DMS79 (cell line): ENCODE results near the gene P2RX4.
"Not testable (repeated sequence)": the region's sequence is repeated elsewhere in the genome, so short reads cannot be mapped to it uniquely, and the experiment has no call there.

Experiments
- DNase-seq: peaks from one replicate; lab custom pipeline; 2025; lab: John Stamatoyannopoulos, UW

P2RX4 gene, protein sequence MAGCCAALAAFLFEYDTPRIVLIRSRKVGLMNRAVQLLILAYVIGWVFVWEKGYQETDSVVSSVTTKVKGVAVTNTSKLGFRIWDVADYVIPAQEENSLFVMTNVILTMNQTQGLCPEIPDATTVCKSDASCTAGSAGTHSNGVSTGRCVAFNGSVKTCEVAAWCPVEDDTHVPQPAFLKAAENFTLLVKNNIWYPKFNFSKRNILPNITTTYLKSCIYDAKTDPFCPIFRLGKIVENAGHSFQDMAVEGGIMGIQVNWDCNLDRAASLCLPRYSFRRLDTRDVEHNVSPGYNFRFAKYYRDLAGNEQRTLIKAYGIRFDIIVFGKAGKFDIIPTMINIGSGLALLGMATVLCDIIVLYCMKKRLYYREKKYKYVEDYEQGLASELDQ

DNA sequence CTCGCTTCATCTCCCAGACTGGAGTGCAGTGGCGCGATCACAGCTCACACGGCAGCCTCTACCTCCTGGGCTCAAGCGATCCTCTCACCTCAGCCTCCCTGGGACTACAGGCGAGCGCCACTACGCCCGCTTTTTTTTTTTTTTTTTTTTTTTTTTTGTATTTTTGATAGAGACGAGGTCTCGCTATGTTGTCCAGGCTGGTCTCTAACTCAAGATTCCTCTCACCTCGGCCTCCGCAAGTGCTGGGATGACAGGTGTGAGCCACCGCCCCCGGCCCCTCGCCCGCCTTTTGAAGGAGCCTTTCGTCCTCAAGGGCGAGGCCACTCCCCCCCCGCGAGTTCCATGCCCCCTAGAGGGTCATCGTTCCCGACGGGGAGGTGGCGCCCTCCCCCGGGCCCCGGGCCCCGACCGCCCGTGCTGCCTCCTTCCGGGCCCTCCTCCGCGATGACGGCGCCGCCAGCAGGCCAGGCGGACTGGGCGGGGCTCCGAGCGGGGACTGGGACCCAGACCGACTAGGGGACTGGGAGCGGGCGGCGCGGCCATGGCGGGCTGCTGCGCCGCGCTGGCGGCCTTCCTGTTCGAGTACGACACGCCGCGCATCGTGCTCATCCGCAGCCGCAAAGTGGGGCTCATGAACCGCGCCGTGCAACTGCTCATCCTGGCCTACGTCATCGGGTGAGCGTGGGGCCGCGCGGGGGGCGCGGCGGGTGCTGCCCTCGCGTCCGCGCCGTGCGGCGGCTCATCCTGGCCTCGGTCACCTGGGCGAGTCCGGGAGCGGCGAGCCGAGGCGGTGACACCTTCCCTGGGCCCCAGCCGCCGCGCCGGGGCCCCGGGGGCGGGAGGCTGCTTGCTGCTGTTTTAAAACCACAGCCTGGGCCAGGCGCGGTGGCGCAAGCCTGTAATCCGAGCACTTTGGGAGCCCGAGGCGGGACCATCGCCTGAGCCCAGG is at the start of gene P2RX4:
Gene P2RX4, plus strand, starts transcription at position 506 of the 949 bp plus-strand sequence. Its CDS starts 36 bp downstream, at position 542.
- DNase-seq, result peak; percentile 74

DNA sequence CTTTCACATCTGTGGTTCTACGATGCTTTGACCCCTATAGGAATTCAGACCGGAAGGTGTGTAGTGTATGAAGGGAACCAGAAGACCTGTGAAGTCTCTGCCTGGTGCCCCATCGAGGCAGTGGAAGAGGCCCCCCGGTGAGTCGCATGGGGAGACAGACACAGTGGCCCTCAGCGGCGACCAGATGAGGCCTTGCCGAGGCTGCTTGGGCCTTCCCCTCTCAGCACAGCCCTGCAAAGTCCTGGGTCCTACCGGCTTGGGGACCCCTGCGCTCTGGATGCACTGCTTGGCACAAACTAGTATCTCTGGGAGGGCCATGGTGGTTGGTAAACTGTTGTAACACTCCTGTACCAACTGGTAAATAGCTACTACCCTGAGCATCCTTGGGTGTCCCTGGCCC is 47.5 kb upstream of the P2RX4 start:
- DNase-seq, result no peak

DNA sequence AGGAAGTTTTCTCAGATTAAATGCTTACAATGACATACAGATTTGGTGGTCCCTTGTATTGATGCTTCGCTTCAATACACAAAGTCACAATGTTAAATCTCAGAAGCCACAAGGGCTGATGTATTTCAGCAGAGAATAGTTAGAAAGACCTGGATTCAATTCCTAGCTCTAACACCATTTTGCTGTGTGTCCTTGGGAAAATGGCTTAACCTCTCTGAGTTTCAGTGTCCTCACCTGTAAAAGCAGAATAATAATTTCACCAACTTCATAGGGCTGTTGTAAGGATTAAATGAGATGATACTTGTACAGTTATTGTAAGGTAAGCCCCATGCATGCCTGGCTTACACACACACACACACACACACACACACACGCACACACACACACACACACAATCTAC is 46.9 kb upstream of the P2RX4 start:
- DNase-seq, result no peak

DNA sequence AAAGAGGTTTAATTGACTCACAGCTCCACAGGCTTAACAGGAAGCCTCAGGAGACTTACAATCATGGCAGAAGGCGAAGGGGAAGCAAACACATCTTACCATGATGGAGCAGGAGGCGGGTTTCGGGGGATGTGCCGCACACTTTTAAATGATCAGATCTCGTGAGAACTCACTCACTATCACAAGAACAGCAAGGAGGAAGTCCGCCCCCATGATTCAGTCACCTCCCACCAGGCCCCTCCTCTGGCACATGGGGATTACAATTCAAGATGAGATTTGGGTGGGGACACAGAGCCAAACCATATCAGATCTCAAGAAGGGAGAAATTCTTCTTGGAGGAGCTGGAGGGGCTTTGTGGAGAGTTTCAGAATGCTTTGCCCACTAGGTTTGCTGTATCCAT is 45.1 kb upstream of the P2RX4 start:
- not testable (repeated sequence) for DNase-seq

DNA sequence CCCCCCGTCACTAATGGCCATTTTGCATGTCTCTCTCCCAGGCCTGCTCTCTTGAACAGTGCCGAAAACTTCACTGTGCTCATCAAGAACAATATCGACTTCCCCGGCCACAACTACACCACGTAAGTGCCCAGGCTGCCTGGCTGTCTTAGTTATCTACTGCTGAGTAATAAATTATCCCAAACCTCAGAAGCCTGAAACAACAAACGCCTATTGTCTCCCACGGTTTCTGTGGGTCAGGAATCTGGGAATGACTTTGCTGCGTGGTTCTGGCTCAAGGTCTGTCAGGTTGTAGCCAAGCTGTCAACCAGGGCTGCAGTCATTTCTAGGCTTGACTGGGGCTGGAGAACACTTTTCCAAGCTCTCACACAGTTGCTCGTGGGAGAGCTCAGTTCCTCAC is 44.6 kb upstream of the P2RX4 start:
- no peak for DNase-seq

DNA sequence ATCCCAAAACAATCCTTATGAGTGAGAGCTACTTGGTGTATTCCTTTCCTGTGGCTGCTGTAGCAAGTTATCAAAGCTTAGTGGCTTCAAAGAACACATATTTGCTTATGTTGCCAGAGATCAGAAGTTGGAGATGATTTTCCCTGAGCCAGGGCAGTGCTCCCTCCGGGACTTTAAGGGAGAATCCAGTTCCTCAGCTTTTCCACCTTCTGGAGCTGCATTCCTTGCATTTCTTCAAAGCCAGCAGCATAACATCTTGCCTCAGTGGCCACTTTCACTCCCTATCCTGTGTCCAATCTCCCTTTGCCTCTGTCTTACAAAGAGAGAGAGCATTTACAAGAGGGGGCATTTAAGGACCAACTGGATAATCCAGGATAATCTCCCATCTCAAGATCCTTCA is 43.6 kb upstream of the P2RX4 start:
- DNase-seq, result no peak

DNA sequence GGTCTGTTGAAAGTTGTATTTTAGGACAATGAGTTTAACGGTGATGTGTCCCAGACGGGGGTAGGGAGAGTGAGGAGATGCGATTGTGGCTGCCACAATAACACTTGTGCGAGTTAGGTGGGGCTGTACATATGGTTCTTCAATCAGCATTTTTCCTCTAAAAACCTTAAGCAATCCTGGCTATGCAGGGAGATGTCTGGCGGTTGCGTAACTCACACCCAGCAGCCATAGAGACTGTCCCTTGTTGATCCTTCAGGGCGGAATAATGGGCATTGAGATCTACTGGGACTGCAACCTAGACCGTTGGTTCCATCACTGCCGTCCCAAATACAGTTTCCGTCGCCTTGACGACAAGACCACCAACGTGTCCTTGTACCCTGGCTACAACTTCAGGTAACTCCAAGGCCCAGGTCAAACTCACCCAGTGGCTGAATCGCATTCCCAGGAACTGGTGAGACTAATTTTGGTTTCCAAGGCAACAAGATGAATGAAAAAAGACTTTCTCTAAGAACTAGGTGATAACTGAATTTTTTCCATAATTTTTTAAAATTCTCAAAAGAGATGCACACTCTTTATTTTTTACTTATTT is 42.6 kb upstream of the P2RX4 start:
- DNase-seq, result no peak

DNA sequence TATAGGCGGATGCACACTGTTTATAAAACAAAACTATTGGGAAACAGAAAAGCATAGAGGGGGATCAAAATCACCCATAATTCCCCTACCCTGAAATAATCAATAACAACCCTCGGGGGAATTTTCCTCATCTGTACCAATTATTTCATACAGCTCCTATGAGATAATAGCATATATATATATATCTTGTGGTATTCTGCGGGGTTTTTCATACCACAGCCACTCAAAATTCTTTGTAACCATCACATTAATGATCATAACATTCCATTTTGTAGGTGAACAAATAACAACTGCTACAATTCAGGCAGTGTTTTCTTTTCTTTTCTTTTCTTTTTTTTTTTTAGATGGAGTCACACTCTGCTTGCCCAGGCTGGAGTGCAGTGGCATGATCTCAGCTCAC is 42.0 kb upstream of the P2RX4 start:
- no peak for DNase-seq

DNA sequence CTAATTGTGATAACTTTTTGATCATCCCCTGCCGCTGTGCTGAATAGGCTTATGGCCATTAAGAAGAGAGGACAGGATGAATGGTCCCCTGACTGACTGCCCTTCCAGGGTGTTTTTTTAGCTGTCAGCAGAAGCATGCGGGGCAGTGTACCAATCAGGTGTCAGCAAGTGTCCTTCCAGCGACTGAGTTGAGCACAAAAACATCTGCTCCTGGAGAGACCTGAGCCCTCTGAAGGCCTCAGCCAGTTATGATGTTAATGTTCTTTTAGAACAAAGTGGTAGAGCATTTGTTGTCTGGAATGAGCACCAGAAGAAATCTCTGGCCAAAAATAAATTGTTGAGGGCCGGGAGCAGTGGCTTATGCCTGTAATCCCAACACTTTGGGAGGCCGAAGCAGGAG is 39.8 kb upstream of the P2RX4 start:
- DNase-seq, result no peak

DNA sequence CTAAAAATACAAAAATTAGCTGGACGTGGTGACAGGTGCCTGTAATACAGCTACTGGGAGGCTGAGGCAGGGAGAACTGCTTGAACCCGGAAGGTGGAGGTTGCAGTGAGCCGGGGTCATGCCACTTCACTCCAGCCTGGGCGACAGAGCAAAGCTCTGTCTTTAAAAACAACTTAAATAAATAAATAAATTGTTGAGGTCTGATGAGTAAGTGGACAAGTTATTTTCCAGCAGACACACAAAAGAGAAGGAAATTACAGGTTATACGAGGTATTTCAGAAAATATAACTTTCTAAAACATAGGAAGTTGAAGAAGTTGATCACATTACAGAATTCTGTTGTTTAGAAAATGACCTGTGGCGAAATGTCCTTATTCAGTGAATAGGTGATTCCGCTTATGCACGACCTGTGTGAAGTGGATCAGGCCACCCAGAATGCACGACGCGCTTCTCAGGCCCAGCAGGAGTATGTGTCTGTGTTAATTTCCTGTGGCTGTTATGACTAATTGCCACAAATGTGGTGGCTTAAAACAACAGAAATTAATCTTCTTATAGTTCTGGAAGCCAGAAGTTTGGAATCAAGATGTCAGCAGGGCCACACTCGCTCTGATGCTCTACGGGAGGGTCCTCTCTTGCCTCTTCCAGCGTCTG is 39.2 kb upstream of the P2RX4 start:
- no peak for DNase-seq

DNA sequence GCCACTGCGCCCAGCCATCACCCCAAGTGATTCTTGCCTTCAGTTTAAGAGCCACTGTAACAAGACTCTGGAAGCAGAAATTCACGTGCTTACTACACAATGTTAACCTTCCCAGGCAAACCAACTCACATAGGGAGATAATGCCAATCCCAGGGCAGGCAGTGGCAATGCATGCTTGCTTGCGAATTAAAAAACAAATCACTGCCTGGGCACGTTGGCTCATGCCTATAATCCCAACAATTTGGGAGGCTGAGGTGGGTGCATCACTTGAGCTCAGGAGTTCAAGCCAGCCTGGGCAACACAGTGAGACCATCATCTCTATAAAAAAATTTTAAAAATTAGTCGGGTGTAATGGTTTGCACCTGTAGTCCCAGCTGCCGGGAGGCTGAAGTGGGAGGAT is 37.8 kb upstream of the P2RX4 start:
- DNase-seq, result no peak

DNA sequence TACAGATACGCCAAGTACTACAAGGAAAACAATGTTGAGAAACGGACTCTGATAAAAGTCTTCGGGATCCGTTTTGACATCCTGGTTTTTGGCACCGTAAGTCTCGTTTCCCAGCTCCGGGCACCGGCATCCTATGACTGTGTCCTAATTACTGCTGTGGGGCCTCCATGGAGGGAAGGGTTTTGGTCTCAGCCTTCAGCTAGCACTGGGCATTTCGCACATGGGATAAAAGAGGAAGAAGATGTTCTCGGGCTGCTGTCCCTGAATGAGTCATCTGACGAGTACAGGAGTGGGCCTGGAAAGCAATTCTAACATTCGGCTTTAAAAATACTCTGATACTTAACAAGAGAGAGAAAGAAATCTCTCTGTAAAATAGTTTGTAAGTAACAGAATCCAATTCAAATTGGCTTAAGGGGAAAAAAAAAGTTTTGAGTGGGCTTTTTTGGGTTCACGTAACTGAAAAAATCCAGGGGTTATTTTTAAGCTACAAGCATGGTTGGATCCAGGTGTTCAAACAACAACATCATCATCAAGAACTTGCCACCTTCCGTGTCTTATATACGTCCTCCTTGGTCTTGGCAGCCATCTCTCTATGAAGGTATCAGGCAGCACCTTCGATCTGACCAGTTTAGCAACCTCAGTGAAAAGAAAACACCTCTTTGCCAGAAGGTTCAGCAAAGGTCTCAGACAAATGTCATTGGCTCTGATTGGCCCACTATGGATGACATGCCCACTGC is 34.4 kb upstream of the P2RX4 start:
- no peak for DNase-seq

DNA sequence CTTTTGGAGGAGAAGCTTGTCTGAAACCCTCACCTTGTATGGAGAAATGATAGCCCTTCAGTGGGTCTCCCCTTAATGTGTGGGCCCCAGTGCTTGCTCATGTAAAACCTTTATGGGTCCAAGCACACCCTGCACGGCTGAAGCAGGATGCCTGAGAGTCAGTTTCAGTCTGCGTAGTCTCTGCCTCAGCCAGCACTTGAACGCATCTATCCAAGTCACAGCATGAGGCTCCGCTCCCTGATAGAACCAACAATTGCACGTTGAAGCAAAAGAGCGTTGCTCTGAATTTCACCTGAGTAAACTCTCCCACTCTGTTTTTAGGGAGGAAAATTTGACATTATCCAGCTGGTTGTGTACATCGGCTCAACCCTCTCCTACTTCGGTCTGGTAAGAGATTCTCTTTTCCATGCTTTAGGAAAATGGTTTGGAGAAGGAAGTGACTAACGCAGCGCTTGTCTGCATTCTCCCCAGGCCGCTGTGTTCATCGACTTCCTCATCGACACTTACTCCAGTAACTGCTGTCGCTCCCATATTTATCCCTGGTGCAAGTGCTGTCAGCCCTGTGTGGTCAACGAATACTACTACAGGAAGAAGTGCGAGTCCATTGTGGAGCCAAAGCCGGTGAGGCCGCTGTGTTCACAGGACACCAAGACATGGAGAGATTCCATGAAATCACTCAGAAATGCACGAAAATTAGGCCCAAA is 33.0 kb upstream of the P2RX4 start:
- no peak for DNase-seq

DNA sequence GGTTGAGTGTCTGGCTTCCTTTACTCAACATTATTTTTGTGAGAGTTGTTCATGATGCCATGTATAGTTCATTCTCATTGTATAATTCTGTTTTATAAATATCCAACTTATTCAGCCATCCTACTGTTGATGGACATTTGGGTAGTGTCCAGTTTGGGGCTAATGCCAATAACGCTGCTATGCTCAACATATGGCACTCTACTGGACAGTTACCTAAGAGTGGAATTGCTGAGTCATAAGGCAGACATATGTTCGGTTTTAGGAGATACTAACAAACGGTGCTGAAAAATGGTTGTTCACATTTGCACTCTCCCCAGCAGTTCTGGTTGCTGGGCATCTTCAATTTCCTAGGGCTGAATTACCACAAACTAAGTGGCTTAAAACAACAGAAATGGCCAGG is 28.7 kb upstream of the P2RX4 start:
- DNase-seq, result no peak

DNA sequence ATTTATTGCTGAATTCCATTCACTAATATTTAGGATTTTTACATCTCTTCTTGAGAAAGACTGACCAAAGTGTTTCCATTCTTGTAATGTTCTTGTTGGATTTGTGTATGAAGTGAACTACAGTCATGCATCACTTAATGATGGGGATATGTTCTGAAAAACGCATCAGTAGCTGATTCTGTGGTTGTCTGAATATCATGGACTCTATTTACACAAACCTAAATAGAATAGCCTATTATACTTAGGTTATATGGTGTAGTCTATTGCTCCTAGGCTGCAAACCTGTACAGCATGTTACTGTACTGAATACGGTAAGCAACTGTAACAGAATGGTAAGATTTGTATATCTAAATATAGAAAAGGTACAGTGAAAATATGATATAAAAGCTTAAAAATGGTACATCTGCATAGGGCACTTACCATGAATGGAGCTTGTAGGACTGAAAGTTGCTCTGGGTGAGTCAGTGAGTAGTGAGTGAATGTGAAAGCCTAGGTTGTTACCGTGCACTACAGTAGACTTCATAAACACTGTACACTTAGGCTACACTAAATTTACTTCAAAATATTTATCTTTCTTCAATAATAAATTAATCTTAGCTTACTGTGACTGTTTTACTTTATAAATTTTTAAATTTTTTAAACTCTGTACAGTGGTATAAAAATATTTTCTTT is 27.6 kb upstream of the P2RX4 start:
- DNase-seq, result no peak

DNA sequence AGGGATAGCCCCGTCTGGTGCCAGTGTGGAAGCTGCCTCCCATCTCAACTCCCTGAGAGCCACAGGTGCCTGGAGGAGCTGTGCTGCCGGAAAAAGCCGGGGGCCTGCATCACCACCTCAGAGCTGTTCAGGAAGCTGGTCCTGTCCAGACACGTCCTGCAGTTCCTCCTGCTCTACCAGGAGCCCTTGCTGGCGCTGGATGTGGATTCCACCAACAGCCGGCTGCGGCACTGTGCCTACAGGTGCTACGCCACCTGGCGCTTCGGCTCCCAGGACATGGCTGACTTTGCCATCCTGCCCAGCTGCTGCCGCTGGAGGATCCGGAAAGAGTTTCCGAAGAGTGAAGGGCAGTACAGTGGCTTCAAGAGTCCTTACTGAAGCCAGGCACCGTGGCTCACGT is 25.5 kb upstream of the P2RX4 start:
- peak; percentile 10 for DNase-seq

DNA sequence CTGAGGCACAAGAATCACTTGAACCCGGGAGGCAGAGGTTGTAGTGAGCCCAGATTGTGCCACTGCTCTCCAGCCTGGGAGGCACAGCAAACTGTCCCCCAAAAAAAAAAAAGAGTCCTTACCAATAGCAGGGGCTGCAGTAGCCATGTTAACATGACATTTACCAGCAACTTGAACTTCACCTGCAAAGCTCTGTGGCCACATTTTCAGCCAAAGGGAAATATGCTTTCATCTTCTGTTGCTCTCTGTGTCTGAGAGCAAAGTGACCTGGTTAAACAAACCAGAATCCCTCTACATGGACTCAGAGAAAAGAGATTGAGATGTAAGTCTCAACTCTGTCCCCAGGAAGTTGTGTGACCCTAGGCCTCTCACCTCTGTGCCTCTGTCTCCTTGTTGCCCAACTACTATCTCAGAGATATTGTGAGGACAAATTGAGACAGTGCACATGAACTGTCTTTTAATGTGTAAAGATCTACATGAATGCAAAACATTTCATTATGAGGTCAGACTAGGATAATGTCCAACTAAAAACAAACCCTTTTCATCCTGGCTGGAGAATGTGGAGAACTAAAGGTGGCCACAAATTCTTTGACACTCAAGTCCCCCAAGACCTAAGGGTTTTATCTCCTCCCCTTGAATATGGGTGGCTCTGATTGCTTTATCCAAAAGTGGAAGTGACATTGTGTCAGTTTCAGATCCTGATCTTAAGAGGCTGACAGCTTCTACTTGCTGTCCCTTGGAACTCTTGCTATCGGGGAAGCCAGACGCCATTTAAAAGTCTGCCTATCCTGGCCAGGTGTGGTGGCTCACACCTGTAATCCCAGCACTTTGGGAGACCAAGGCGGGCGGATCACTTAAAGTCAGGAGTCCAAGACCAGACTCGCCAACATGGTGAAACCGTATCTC is 24.7 kb upstream of the P2RX4 start:
- no peak for DNase-seq

DNA sequence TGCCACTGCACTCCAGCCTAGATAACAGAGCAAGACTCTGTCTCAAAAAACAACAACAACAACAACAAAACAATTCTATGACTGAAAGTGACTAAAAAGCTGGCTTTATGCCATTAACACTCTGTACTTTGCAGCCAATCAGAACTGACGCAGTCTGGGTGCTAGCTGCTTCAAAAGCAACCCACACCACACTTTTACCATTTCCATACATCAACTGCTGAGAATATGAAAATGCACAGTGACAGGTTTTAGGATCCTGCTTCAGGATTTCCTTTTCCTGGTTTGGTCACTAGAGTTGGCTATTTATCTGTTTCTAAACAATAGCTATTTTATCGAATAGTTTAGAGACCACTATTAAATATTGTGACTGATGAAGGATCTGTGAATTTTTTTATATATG is 23.1 kb upstream of the P2RX4 start:
- no peak for DNase-seq

DNA sequence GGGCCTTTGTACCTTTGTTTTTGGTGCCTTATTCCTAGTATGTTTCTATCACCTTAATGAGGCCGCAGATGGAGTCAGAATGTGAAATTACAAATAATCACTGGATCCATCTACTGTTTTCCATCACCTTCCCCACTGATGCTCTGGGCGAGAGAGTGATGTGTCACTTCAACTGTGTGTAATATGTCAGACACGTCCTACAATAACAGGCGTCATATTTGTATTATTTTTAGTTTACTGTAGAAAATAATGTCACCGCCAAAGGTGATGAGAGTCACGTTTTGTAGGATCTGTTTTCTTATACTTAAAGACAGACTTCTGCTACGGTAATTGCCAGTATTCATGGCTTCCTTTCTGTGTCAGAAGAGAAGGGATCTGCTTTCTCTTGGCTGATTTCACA is 22.4 kb upstream of the P2RX4 start:
- no peak for DNase-seq
